Measurements from ENCODE around the gene EFCAB11.

- TF ChIP-seq POLR2AphosphoS5 (IDR thresholded peaks at IDR 0.05) = no peak
- TF ChIP-seq POLR2A (IDR thresholded peaks at IDR 0.05) = no peak
Observed at GRCh38 chr14:89771251-89771650, 183.3 kb downstream of the EFCAB11 start.
